GM18907 (cell line): ENCODE data around the gene MYLK2.
A peak's percentile ranks its signal among the peaks of the same experiment; 100 is the strongest.

Experiments used
- ATAC-seq: cut with Tn5 transposase; IDR thresholded peaks from one replicate; pipeline ENCODE4 v1.9.1; 2021; ENCODE audit warnings: mild to moderate bottlenecking, moderate library complexity; ENCODE audit not compliant: unreplicated experiment

The MYLK2 gene

DNA sequence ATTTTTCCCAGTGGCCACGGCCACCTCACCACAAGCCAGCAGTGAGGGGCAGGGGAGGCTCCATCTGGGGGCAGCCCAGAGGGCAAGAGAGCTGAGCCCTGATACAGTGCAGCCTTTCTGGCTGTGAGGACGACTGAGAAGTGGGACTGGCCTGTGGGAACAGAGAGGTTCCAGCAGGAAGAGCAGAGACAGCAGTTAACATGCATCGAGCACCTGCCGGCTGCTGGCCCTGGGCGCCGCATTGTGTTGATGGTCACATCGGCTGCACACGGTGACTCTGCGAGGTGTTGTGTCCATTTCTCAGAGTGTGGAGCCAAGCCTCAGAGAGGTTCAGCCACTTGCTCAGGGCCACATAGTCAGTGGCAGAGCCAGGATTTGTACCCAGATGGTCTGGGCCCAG, 16.4 kb downstream of the MYLK2 start:
- ATAC-seq = peak; percentile 12

DNA sequence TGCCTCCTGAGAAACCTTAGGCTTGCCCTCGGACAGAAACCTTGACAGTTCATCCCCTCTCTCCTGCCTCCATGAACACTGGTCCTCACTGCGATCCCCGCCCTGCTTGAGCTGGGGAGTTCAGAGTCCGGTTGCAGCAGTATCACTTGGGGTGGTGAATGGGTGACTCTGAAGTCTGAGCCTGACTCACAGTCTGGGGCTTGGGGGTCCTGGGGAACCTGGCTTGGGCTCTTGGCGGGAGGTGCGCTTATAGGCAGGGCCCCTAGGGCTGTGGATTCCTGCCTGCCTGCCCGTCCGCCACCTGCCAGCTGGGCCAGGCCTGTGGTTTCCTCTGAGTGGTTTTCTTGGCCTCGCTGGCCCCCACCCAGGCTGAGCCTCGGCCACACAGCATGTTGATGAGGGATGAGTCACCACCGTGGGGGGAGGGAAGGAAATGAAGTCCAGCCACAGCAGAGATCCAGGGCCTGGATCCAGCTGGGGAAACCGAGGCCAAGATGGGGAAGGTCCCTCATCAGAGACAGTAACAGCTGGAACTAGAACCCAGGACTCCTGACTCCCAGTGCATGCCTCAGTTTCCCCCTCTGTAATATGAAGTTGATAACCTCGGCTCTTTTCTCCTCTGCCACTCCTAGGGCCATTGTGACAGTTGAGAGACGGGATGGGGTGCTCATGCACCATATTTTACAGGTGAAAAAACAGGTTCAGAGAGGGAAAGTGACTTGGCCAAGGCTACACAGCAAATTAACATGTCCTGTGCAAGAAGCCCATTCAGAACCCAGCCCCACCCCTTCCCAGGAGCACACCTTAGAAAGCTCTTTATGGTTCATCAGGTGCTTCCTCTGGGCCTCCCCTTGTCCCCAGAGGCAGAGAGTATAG, 17.1 kb downstream of the MYLK2 start:
- ATAC-seq = peak; percentile 90

DNA sequence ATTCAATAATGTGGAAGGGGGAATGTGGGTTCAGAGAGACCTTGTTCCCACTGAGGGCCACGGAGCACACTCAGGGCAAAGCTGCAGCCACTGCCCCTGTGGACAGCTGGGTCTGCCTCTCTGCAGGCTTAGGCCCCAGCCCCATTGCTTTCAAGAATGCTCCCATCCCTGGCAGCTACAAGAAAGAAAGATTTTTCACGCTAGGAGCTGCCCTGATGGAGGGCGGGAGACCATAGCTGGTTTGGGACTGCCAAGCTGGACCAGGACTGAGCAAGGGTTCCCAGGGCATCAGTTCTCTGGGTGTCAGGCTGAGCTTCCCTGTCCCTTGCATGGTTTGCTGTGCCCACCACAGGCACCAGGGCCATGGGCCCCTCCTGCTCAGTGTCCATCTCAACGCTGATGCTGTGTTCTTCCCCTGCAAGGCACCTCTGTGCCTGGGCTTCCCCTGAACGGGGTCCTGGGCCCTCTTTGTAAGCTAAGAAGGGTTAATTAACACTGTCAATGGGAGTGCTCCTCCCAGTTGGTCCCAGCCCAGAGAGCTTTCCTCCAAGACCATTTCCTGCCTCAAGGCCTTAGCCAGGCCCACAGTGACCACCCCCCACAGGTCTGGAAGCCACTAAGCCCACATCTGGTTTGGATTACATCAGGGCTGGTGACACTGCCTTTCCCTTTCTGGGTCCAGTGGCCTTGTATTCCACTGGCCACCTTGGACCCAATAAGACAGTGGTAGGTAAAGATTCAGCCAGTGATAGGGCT, 17.9 kb downstream of the MYLK2 start:
- ATAC-seq = no peak

DNA sequence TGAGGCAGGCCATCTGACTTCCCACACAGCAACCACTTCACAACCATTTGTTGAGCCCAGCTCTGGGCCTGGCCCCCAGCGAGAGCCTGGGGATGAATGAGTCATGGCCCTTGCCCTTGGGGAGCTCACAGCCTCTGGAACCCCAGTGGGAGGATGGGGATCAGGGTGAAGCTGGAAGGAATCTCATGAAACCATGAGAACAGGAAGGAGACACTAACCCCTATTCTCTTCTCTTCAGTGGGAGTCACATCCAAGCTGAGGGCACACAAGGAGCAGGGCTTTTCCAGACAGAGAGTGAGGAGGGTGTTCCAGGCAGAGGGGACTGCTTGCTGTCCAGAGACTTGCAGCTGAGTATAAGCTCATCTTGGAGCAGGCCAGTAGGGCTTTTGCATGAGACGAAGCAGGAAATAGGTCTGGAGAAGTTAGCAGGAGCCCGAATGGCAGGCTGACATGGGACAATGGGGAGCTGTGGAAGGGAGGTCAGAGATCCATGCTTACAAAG, 18.8 kb downstream of the MYLK2 start:
- no peak for ATAC-seq

DNA sequence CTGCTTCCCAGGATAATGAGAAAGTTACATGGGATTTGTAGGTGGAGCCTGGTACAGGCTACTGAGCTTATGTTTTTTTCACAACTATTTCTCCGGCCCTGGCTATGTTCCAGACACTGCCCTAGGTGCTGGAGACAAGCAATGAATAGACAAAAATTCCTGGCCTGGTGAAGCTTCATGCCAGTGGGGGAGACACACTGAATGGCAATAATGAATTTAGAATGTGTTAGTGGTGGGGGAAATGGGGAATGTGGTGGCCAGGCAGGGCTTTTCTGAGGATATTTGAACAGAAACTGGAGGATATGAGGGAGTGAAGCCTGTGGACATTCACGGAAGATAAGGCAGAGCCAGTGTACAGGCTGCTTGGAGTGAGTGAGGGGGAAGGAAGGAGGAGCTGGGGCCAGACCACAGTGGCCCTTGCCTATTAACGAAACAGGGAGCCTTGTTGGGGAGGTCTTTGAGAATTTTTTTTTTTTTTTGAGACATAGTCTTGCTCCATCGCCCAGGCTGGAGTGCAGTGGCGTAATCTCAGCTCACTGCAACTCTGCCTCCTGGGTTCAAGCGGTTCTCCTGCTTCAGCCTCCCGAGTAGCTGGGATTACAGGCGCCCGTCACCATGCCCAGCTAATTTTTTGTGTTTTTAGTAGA, 19.6 kb downstream of the MYLK2 start:
- ATAC-seq = no peak

DNA sequence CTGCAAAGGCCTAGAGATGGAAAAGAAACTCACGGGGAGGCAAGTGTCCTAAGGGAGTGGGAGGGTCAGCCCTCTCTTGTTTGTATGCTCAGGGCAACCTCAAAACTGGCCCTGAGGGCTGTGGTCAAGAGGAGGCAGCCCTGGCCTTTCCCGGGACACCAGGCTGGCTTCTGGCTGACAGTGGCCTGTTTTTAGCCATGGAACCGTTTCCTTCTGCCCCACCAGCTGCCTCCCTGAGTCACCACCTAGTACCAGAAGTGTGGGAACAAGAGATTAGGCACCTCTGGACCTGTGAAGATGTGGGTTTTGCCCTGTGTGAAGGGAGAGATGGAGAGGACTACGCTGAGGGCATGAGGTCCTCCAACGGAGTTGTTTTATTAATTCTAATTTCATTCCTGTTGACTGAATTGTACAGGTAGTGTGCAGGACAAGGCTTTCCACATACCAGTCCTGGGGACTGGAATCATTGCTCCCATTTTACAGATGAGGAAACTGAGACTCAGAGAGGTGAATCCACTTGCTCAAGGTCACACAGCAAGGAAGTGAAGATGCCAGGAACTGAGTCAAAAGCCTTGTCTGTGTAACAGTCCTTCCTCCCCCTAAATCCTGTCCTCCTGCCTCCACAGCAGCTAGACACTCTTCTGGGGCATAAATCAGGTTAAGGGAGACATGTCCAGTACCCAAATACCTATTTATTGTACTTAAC, 20.8 kb downstream of the MYLK2 start:
- ATAC-seq = no peak

DNA sequence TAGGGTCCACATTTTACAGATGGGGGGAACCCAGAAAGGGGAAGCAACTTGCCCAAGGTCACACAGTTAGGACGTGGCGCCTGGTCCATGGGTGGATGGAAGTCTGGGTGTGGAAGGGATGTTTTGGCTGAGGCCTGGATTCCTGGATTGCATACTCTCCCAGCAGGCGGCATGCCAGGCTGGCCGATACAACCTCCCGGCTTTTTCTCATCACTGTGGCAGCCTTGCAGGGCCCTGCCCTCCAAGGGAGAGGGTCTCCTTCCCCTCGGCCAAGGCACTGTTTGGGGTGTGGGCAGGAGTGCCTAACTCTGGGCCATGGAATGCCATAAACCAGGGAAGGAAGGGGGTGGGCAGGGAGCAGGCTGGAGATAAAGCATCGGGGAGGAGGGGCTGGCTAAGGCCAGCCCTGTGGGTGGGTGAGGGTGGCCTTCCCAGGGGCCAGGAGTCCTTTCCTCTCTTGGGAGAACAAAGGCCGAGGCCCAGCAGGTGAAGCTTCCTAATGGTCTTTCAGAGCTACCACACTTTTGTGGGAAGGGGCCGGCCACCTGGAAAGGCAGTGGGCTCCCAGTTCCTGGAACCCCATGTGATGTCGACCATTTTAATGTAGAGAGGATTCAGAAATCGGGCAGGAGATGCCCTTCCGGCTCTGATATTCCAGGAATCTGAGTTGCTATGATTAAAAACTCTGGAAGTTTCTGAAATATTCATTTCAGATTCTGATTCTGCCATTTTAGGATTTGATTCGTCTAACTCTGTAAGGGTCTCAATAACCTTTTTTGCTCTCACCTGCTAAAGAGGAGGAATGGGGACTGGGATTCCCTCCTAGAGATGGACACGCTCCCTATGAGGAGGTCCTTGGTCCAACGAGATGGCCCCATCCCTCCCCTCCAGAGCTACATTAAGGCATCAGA, 22.0 kb downstream of the MYLK2 start:
- ATAC-seq = no peak

DNA sequence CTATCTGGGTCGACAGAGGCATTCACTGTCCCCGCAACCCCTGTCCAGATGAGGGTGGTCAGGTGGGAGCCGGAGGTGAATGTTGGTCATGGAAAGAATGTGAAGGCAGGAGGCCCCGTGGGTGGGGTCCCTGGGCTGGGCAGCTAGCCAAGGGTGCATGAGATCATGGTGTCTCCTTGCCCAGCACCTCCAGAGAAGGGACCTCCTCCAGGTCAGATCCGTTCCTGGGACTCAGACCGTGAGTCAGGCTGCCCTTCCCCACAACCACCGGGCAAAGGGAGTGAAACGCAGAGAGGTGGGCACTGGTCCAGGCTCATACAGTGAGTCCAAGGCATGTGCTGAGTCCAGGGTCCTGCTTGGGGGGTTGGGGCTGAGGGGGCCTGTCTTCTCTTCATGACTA, 22.8 kb downstream of the MYLK2 start:
- ATAC-seq = no peak

DNA sequence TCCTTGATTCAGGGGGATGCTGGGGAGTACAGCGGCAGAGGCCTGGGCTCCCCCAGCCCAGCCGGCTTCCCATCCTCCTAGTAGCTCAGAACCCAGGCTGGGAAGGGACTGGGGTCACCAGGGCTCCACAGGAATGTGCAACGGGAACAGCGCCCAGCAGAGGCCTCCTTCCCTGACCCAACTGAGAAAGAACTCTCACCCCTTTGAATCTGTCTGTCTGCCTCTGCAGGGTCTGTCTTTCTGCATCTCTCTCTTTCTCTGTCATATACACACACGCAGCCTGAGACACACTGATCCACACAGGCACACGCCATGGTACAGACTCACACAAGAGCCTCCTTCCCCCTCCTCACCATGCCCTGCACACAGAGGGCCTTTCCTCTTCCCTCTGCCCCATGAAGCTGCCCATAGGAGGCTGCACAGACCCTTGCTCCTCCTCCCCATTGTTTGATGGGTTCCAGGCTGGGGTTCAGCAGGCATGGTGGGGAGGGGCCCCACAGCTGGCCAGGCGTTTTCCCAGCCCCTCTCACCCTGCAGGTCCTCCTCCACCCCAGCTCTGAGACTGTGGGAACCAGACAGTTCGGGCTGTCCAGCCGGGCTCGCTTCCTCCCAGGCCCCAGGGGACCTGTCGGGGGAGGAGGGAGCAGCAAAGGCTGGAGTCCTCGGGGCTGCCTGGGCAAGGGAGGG, 23.5 kb downstream of the MYLK2 start:
- ATAC-seq = no peak

DNA sequence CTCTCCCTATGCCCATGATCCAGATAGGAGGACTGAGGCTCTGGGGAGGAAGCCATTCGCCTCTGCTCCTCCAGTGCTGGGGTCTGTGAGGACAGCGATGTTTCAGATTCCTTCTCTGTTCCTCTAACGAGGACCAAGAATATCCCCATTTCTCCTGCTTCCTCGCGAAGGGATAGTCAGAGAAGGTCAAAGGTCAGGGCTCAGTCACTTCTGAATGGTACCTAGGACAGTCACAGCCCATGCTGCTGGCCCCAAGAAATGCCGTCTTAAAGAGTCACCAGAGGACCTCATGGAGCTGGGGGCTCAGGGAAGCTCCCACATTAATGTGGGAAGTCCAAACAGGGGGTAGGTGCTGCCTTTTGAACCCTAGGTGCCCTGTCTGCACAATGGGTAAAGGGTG, 24.1 kb downstream of the MYLK2 start:
- ATAC-seq = no peak

DNA sequence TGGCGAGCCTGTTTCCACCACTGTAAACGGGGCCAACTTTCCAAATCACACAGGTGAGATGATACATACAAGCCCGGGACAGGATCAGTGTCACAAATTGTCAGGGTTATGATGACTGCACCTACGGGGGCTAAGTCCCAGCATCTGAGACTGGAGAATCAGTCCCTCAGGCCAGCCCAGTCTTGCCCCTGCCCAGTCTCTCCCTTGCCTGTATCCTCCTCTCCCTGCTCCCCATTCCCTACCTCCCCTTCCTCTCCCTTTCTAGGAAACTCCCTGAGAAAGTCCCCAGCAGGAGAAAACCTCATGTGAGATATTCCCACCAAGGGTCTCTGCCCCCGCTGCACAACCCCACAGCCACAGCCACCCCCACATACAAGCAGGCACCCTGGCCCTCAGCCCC, 24.7 kb downstream of the MYLK2 start:
- ATAC-seq = no peak

DNA sequence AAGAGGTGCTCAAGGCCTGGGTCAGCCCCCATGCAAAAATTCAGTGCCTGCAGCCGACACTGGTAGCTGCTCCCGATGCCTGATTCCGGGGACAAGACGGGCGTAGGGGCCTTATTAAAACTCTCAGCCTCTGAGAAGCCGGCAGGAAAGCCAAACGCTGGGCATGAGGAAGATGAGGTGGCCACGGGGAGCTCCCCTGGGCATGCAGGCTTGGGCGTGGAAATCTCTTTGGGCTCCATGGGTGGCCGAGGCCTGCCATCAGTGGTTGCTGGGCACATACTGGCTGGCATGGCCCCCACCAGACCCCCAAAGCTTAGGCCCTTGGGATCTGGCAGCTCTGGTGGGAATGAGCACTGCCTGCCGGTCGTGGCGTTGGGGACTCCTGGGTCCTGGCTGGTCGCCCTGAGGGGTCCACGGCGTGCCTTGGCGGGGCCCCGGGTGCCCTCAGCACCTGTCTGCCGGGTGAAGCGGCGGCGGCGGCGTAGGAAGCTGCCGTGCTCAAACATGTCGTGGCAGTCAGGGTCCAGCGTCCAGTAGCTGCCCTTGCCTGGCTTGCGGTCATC, 25.7 kb downstream of the MYLK2 start:
- no peak for ATAC-seq

DNA sequence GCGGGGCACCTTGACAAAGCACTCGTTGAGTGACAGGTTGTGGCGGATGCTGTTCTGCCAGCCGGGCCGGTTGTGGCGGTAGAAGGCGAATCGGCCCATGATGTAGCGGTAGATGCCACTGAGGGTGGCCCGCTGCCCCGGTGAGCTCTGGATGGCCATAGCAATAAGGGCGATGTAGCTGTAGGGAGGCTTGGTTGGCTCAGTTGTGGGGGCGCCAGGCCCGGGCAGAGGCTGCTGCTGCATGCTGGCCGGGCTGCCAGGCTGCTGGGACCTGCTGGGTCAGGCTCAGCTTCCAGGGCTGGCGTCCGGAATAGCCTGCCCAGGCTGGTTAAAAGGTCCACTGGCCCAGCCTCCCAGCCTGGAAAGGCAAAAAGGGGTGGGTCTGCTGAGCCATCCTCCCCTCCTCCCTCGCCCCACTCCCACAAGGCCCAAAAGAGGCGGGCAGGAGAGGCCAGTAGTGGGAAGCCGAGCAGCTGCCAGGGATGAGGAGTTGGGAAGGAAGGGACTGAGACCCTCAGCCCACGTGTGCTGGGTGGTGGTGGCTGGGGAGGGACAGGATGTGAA, 26.2 kb downstream of the MYLK2 start, which contains the start of gene FOXS1:
TSS of gene FOXS1 (minus strand) at position 305 of the 564 bp plus-strand sequence. CDS start at position 243, 62 bp downstream.
- no peak for ATAC-seq

DNA sequence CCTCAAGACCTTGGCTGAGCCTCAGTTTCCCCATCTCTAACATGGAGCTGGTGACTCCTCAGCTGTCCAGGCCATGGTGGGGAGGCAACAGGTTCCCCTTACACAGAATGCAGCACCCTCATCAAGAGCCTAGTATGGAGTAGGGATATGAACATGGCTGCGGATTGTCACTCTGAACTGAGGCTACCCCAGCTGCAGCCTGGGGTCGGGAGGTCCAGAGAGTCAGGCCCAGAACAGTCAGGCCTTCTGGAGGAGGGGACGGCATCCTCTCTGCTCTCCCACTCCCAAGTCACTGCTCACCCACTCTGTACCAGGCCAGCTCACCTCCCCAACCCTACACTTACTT, 27.6 kb downstream of the MYLK2 start:
- no peak for ATAC-seq

DNA sequence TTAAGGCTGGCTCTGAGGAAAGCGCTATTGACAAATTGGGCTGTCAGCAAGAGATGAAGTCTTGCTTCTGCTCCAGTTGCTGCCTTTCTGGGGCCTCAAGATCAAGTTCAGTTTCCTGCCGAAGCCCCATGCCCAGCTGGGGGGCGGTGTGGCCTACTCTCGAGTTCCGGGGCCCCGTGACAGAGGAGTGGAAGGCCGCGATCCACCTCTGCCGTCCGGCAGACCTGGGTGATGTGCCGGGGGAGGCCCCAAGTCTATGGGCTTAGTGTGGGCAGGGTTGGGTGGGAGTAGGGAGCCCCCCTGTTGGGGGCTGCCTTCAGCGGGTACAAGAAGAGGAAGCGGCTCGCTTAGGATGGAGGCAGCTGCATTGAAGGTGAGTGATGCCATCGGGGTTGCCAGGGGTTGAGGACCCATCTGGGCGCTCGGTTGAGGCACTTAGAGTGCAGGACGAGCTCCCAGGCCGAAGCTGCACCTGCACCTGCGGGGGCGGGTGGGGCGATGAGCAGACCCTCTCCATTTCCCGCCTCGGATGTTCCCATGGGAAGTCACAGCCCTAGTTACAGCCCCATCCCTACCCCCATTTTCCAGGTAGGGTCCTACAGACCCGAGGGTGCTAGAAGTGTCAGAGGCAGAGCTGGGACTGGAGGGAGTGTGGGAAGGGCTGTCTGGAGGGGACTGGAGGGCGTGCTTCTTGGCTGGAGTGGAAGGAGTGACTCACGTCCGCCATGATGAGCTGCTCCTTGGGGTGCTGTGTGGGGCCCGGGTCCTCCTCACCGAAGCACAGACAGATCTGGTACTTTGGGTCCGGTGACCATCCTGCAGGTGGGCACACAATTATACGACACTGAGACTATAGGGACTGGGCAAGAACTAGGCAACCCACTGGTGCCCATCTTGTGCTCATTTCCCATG, 29.2 kb downstream of the MYLK2 start:
- ATAC-seq = no peak

DNA sequence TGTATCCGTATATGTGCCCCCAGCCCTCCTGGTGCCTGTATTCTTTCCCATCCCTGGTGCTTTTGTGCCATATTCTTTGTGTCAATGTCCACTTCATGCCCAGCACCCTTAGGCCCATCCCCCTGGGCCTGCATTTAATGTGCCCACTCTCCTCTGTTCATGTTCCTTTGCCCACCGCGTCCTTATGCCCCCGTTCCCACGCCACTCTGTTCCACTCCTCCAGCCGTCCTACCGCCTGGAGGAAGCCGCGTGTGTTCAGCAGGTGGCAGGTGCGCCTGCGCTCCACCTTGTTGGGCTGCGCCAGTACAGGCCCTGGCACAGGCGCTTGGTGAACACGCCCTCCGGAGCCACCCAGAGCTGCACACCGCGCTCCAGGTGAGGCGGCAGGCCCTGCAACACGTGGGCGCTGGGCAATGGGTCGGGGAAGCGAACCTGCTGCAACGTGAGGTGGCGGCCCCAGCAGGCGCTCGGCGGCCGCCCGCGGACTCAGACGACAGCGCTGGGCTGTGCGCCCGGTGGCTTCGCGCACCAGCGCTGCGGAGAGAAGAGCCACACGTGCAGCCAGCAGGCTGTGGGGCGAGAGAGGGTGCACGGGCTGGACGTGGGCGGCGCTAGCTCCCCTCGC, 30.3 kb downstream of the MYLK2 start:
- no peak for ATAC-seq
